Measurements from ENCODE around the gene DUSP1.

The DUSP1 gene

DNA sequence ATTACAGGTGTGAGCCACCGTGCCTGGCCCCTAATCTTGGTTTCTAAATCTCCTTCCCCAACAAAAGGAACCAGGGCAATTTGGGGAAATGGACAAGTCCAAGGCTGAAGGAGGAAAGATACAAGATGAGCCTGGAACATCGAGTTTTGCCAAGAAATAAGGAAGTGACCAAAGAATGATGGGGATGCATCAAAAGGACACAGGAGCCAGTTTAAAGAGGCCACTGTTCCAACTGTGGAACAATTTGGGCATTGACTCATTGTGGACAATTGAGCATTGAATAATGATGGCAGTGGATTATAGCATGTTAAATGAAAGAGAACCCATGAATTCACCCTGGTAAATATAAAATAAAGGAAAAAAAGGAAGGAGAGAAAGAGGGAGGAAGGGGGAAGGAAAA is 47.5 kb downstream of the DUSP1 start:
- no peak for DNase-seq

DNA sequence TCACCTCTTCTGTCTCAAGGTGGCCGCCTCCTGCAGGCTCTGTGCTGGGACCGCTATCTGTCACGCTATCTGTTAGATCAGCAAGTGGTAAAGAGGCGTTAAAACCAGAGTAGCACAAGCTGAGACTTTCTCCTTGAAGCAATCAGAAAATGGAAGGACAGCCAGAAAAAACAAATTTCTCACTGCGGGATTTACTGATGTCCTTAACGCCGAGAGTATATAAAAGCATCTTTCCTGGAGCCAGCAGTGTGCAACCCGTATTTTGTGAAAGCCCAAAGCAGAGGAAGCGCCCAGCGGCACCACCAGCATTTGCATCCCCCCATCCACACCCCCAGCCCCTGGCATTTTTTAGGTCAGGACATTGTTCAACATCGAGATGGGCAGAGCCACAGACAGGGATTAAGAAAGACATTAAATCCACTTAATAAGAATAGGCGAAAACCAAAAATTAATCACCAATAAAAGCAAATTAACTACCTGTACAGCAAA is 48.6 kb downstream of the DUSP1 start:
- no peak for DNase-seq

DNA sequence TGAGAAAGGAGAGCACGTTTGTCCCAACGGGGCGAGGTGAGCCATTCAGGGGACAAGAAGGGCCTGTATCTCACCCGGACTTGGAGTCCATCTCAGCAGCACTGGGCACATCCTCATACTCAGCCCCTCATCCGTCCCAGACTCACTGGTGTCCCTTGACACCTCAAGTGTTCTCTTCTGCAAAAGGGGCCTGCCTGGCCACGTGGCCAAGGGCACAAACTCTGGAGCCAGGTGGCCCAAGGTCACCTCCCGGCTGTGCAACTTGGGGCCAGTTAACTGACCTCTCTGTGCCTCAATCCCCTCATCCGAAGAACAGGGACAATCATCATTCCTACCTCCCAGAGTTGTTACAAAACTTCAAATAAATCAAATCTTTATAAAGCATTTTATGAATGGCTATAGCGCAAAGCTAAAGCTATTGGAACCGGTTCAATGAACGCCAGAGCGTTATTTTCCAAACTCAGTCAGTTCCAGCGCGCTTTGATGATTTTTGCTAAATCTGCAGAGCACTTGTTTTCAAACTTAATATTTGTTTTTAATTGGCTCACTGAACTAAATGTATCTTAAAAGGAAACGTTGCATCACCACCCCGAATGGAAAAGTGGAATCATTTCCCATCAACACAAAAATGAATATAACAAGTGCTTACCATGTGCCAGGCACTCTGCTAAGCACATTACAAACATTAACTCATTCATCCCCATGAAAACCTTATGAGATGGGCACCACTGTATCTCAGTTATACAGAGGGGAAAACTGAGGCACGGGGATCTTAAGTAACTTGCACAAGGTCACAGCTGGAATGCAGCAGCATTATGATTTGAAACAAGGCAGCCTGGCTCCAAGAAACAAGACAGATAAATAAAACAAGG is 49.3 kb downstream of the DUSP1 start:
- no peak for DNase-seq

DNA sequence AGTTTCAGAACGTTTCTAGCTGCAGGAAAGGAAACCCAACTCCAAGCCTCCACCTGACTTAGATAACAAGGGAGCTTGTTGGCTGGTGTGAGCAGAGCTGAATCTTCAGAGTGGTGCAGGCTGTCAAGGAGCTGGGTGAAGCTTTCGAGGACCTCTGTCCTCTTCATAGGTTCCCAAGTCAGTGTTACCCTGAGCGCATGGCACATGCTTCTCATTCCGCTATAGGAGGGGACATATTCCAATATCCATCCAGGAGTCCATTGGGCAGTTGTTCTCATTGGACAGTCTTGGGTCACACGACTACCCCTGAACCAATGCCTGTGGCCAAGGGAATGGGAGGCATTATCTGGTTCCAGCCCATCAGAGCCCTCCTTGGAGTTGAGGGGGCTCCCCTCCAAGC is 50.3 kb downstream of the DUSP1 start:
- no peak for DNase-seq

DNA sequence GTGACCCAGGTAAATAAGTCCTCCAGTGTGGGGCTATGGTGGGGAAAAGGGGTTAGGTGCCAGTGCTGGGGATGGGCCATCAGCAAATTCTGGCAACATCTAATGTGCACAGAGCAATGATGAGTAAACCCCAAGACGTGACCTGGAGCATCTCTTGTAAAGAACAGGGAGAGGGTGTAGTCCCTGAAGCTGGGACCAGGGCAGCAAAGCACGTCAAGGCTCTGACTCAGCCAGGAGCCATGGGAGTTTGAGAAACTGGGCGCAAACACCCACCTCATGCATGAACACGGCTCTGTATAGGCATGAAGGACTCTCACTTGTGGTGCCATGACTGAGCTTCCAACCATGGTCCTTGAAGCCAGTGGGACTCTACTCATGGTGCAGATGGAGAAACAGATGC is 51.8 kb downstream of the DUSP1 start:
- no peak for DNase-seq

DNA sequence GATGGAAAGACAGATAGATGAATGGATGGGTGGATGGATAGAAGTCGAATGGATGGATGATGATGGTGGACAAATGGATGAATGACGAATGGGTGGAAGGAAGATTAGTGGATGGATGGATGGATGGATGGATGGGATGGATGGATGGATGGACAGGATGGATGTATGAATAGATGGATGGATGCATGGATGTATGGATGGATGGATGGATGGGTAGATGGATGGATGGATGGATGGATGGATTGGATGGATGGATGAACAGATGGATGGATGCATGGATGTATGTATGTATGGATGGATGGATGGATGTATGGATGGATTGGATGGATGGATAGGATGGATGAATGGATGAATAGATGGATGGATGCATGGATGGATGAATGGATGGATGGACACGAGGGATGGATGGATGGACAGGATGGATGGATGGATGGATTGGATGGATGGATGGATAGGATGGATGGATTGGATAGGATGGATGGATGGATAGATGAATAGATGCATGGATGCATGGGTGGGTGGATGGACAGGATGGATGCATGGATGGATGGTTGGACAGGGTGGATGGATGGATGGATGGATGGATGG is 52.4 kb downstream of the DUSP1 start:
- DNase-seq: no peak

Measured in suppressor macrophage treated with lipopolysaccharide for 1 hour (primary cell).